ENCODE measurements around the gene OR8B2.
"Not testable (repeated sequence)": the region's sequence is repeated elsewhere in the genome, so short reads cannot be mapped to it uniquely, and the experiment has no call there.

OR8B2 gene

DNA sequence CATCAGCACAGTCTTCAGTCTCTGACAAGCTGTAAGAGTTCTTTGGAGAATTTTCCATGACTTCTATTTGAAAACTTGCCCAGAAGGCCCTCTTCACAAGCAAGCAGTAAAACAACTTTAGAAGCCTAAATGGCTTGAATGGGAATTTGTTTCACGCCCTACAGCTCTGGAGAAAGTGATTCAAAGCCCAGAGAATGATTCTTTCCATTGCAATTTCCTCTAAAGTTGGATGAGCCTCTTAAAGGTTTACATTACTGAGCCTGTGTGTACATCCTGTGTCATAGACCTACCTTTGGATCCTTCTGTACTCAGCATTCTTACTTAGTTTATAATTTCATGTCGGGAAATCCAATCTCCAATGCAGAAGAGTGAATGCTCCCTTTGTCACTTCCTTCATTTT lies 21.3 kb upstream of the OR8B2 start:
- DNase-seq (ENCODE audit: extremely low read depth, low read depth) = no peak
- H3K4me3 ChIP-seq (replicated peaks; ENCODE audit: low read depth, low read length) = no peak overlapping the region
- TF ChIP-seq, protein P1, sequence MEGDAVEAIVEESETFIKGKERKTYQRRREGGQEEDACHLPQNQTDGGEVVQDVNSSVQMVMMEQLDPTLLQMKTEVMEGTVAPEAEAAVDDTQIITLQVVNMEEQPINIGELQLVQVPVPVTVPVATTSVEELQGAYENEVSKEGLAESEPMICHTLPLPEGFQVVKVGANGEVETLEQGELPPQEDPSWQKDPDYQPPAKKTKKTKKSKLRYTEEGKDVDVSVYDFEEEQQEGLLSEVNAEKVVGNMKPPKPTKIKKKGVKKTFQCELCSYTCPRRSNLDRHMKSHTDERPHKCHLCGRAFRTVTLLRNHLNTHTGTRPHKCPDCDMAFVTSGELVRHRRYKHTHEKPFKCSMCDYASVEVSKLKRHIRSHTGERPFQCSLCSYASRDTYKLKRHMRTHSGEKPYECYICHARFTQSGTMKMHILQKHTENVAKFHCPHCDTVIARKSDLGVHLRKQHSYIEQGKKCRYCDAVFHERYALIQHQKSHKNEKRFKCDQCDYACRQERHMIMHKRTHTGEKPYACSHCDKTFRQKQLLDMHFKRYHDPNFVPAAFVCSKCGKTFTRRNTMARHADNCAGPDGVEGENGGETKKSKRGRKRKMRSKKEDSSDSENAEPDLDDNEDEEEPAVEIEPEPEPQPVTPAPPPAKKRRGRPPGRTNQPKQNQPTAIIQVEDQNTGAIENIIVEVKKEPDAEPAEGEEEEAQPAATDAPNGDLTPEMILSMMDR (IDR thresholded peaks at IDR 0.05; ENCODE audit: low read depth, low read length, missing control alignments) = no peak

DNA sequence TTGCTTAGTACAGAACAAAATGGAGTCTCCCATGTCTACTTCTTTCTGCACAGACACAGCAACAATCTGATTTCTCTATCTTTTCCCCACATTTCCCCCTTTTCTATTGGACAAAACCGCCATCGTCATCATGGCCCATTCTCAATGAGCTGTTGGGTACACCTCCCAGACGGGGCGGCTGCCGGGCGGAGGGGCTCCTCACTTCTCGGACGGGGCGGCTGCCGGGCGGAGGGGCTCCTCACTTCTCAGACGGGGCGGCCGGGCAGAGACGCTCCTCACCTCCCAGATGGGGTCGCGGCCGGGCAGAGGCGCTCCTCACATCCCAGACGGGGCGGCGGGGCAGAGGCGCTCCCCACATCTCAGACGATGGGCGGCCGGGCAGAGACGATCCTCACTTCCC lies 18.9 kb upstream of the OR8B2 start:
- H3K4me3 ChIP-seq (replicated peaks; ENCODE audit: low read depth, low read length); DNase-seq (ENCODE audit: extremely low read depth, low read depth): not testable (repeated sequence)

DNA sequence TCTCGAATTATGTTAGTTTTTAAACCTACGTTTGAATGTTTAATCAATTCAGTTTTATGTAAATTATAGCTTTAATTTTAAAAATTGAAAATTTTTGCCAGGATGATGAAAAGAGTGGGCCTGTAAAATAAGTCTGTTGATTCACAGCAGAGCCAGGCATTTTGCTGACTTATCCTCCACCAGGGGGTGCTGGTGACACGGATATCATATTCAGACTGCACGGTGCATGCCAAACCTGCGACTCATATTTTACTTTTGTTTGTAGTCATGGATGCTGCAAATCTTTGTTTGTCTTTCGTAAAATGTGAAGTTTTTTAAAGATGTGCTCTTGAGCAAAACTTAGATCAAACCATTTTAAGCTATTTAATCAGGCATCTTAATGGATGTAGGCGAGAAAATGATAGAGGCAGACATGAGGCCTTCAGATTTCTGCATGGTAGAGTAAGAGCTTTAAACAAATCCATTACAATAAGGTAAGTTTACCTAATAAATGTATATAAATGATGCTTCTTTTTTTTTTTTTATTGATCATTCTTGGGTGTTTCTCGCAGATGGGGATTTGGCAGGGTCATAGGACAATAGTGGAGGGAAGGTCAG lies 18.1 kb upstream of the OR8B2 start:
- peak; percentile 53 for DNase-seq (ENCODE audit: extremely low read depth, low read depth)
- H3K4me3 ChIP-seq (replicated peaks; ENCODE audit: low read depth, low read length) = no peak overlapping the region
- TF ChIP-seq, protein P1 (IDR thresholded peaks at IDR 0.05; ENCODE audit: low read depth, low read length, missing control alignments) = peak; percentile 75

DNA sequence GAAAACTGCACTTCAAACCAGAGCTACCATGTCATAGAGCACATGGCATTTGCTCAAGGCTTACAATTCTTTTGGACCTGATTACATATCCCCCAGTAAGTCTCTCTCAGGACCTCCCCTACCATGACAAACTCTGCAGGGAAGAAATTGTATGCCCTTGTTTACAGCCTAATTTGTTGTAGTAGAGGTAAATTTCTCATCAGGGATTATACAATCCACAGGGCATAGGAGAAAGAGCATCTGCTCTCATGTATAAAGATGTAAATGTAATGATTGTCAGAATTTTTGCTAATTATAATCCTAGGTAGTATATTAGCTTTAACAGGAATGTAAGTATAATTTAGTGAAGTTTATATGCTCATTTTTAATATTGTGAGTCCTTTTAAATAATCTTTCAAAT lies 14.6 kb upstream of the OR8B2 start, which contains the start of gene OR8B3:
Gene OR8B3, minus strand, starts transcription at position 101 of the 400 bp plus-strand sequence. CDS start 1,673 bp downstream, outside the sequence.
- H3K4me3 ChIP-seq (replicated peaks; ENCODE audit: low read depth, low read length) = no peak within 1 kb of the TSS
- DNase-seq (ENCODE audit: extremely low read depth, low read depth) = no peak
- TF ChIP-seq, protein P1 (IDR thresholded peaks at IDR 0.05; ENCODE audit: low read depth, low read length, missing control alignments) = no peak

DNA sequence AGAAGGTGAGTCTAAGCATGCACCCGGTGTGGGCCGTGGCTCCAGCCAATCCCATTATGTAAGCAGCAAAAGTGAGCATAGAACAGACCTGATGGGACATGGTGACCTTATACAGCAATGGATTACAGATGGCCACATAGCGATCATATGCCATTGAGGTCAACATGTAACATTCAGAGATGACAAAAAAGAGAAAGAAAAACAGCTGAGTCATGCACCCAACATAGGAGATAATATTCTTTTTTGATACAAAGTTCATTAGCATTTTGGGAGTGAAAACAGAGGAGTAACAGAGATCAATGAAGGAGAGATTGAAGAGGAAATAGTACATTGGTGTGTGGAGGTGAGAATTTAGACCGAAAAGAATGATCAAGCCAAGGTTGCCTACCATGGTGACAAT lies 12.5 kb upstream of the OR8B2 start:
- not testable (repeated sequence) for DNase-seq (ENCODE audit: extremely low read depth, low read depth); H3K4me3 ChIP-seq (replicated peaks; ENCODE audit: low read depth, low read length)

DNA sequence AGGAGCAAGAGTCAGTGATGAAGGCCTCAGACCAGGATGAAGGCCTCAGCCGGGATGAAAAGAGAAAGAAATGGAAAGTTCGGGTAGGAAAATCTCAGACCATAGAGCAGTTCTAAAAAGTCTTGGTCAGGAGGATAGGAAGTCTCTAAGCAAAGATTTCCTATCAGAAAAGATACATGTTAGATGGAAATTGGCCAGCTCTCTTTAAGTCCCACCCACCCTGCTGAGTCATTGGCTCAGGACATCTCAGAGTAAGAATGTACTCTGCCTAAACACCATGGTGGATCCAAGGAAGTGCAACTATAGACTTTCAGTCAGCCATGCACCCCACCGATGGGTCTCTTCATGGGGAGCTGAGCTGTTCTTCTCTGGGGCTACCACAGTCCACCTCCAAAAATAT lies 10.1 kb upstream of the OR8B2 start:
- H3K4me3 ChIP-seq (replicated peaks; ENCODE audit: low read depth, low read length) = no peak overlapping the region
- DNase-seq (ENCODE audit: extremely low read depth, low read depth) = no peak
- TF ChIP-seq, protein P1 (IDR thresholded peaks at IDR 0.05; ENCODE audit: low read depth, low read length, missing control alignments) = no peak

DNA sequence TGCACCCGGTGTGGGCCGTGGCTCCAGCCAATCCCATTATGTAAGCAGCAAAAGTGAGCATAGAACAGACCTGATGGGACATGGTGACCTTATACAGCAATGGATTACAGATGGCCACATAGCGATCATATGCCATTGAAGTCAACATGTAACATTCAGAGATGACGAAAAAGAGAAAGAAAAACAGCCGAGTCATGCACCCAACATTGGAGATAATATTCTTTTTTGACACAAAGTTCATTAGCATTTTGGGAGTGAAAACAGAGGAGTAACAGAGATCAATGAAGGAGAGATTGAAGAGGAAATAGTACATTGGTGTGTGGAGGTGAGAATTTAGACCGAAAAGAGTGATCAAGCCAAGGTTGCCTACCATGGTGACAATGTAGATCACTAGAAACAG lies 1.4 kb downstream of the OR8B2 start:
- not testable (repeated sequence) for H3K4me3 ChIP-seq (replicated peaks; ENCODE audit: low read depth, low read length); DNase-seq (ENCODE audit: extremely low read depth, low read depth)

DNA sequence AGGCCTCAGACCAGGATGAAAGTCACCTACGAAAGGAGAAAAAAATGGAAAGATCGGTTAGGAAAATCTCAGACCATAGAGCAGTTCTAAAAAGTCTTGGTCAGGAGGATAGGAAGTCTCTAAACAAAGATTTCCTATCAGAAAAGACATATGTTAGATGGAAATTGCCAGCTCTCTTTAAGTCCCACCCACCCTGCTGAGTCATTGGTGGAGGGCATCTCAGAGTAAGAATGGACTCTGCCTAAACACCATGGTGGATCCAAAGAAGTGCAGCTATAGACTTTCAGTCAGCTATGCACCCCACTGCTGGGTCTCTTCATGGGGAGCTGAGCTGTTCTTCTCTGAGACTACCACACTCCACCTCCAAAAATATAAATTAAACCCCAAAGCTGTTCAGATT lies 3.7 kb downstream of the OR8B2 start:
- DNase-seq (ENCODE audit: extremely low read depth, low read depth) = no peak
- TF ChIP-seq, protein P1 (IDR thresholded peaks at IDR 0.05; ENCODE audit: low read depth, low read length, missing control alignments) = no peak
- no peak overlapping the region for H3K4me3 ChIP-seq (replicated peaks; ENCODE audit: low read depth, low read length)

Measured in HFF-Myc (cell line).